HCT116 (cell line): ENCODE data around the gene PAXIP1. TPM values are rescaled to one million over a fixed set of nuclear protein-coding genes. Genes with fewer than 3 reads are reported as not detected.

Experiments
- ATAC-seq: fragments of 200-7000 bp; cut with Tn5 transposase; 2 replicates; pipeline ENCODE4 v1.9.1; 2020; ENCODE audit warnings: mild to moderate bottlenecking, moderate library complexity
- BruUV-seq: library from RNA; stranded (reverse); fragments of 400-500 nt; replicated peaks from 2 replicates; lab custom pipeline; 2021; lab: Mats Ljungman, UMichigan
- CTCF ChIA-PET: fragments of 300-600 bp; sonication (Branson Sonifier 250); formaldehyde crosslinking; loops from one replicate; lab custom pipeline; 2021; ENCODE audit warnings: antibody characterized with exemption; lab: Charles Lee
- POLR2A ChIA-PET: fragments of 300-600, 350-600 bp; sonication (Branson Sonifier 250); formaldehyde crosslinking; loops from one replicate; lab custom pipeline; 2021; ENCODE audit warnings: antibody characterized with exemption; lab: Charles Lee
- RAD21 ChIA-PET, 2 experiments: fragments of 300-600 bp; sonication (Branson Sonifier 250); formaldehyde crosslinking; loops; one replicate each; lab custom pipeline; 2023; ENCODE audit warnings: low total read pairs in 2 of 2; ENCODE audit not compliant: uncharacterized antibody in 2 of 2, unreplicated experiment in 2 of 2, low non-redundant PET in 1 of 2; lab: Charles Lee
- DNase-seq: peaks from one replicate; pipeline ENCODE4 v3.0.0-alpha.2; 2010; ENCODE audit warnings: low read depth, low spot score
- H2AFZ ChIP-seq: fragments of 200-600 bp; shearing (Covaris generic), sonication (generic); 2 replicates; pipeline ENCODE4 v1.6.1; 2017; ENCODE audit warnings: low read depth, mixed run types, mixed read lengths, antibody characterized with exemption, low read length; ENCODE audit not compliant: poor library complexity, severe bottlenecking
- H3K27ac ChIP-seq: 2 replicates; pipeline ENCODE4 v1.5.1; 2012; ENCODE audit warnings: low read depth, low read length
- H3K27me3 ChIP-seq: fragments of 200-600 bp; sonication (generic); 2 replicates; pipeline ENCODE4 v1.6.1; 2016; ENCODE audit warnings: mixed run types, low read length, mixed read lengths; ENCODE audit not compliant: insufficient read depth
- H3K36me3 ChIP-seq, 2 experiments: fragments of 200-500 bp in 1 of 2; fragments of 200-600 bp in 1 of 2; sonication (Bioruptor generic) in 1 of 2; sonication (generic) in 1 of 2; 2 replicates each; pipeline versions ENCODE4 v1.5.1 to v1.6.1; 2014 to 2016; ENCODE audit warnings: low read length in 2 of 2, inconsistent platforms in 1 of 2, mixed read lengths in 1 of 2, mixed run types in 1 of 2; ENCODE audit not compliant: insufficient read depth in 2 of 2, control insufficient read depth in 1 of 2
- H3K4me1 ChIP-seq, 2 experiments: fragments of 200-600 bp in 1 of 2; sonication (generic) in 1 of 2; 2 replicates each; pipeline versions ENCODE4 v1.5.1 to v1.6.1; 2012 to 2017; ENCODE audit warnings: low read length in 2 of 2, inconsistent platforms in 1 of 2, mild to moderate bottlenecking in 1 of 2, mixed read lengths in 1 of 2, mixed run types in 1 of 2, moderate library complexity in 1 of 2; ENCODE audit not compliant: insufficient read depth in 2 of 2, control insufficient read depth in 1 of 2
- H3K4me2 ChIP-seq: fragments of 200-600 bp; sonication (generic); 2 replicates; pipeline ENCODE4 v1.6.1; 2017; ENCODE audit warnings: mixed run types, low read length, mixed read lengths
- H3K4me3 ChIP-seq, 2 experiments: fragments of 200-600 bp in 1 of 2; sonication (generic) in 1 of 2; replicated peaks in 1 of 2; 2 replicates each; pipeline ENCODE4 v1.5.1; 2011 to 2016; ENCODE audit warnings: low read length in 2 of 2, control low read depth in 1 of 2, low read depth in 1 of 2, mild to moderate bottlenecking in 1 of 2, mixed read lengths in 1 of 2, mixed run types in 1 of 2
- H3K79me2 ChIP-seq: fragments of 200-600 bp; sonication (generic); 2 replicates; pipeline ENCODE4 v1.6.1; 2017; ENCODE audit warnings: mild to moderate bottlenecking, mixed run types, low read length, moderate library complexity, mixed read lengths; ENCODE audit not compliant: insufficient read depth
- H3K9ac ChIP-seq: fragments of 200-600 bp; sonication (generic); 2 replicates; pipeline ENCODE4 v1.6.1; 2016; ENCODE audit warnings: low read length, mixed read lengths
- H3K9me2 ChIP-seq: fragments of 200-600 bp; sonication (generic), shearing (Covaris generic); 2 replicates; pipeline ENCODE4 v1.6.1; 2017; ENCODE audit warnings: mixed run types, mild to moderate bottlenecking, moderate library complexity; ENCODE audit not compliant: insufficient read depth
- H3K9me3 ChIP-seq, 2 experiments: fragments of 200-500 bp in 1 of 2; fragments of 200-600 bp in 1 of 2; sonication (Bioruptor generic) in 1 of 2; sonication (generic) in 1 of 2; 2 replicates each; pipeline ENCODE4 v1.6.1; 2014 to 2017; ENCODE audit warnings: low read length in 2 of 2, mixed read lengths in 2 of 2, inconsistent platforms in 1 of 2, low read depth in 1 of 2, mild to moderate bottlenecking in 1 of 2, mixed run types in 1 of 2, moderate library complexity in 1 of 2; ENCODE audit not compliant: control insufficient read depth in 1 of 2, insufficient read depth in 1 of 2
- H4K20me1 ChIP-seq: fragments of 200-600 bp; sonication (generic), shearing (Covaris generic); 2 replicates; pipeline ENCODE4 v1.6.1; 2017; ENCODE audit warnings: mixed run types, mild to moderate bottlenecking, moderate library complexity; ENCODE audit not compliant: insufficient read depth
- CBX3 ChIP-seq: IDR thresholded peaks from 2 replicates; pipeline ENCODE4 v1.6.1; 2012; ENCODE audit warnings: low read depth
- CTCF ChIP-seq, 3 experiments: fragments of 200-600 bp in 1 of 3; sonication (generic) in 1 of 3; IDR thresholded peaks in 2 of 3; conservative IDR thresholded peaks in 1 of 3; 2 replicates each; pipeline ENCODE4 v1.5.1; 2012 to 2017; ENCODE audit warnings: low read depth in 2 of 3, low read length in 2 of 3, antibody characterized with exemption in 1 of 3, borderline replicate concordance in 1 of 3, control low read depth in 1 of 3, mild to moderate bottlenecking in 1 of 3, mixed read lengths in 1 of 3, mixed run types in 1 of 3, moderate library complexity in 1 of 3; ENCODE audit not compliant: insufficient read depth in 1 of 3
- ELF1 ChIP-seq: IDR thresholded peaks from 2 replicates; pipeline ENCODE4 v1.6.1; 2012; ENCODE audit warnings: low read depth, borderline replicate concordance
- EZH2 ChIP-seq: fragments of 200-600 bp; sonication (generic); IDR thresholded peaks from 2 replicates; pipeline ENCODE4 v1.6.1; 2017; ENCODE audit warnings: antibody characterized with exemption, mixed run types
- EZH2phosphoT487 ChIP-seq: fragments of 200-600 bp; IDR thresholded peaks from 2 replicates; pipeline ENCODE4 v1.6.1; 2018; ENCODE audit warnings: antibody characterized with exemption, borderline replicate concordance
- FOSL1 ChIP-seq: IDR thresholded peaks from 2 replicates; pipeline ENCODE4 v1.6.1; 2012; ENCODE audit warnings: low read depth
- JUND ChIP-seq: IDR thresholded peaks from 2 replicates; pipeline ENCODE4 v1.6.1; 2012
- MAX ChIP-seq: IDR thresholded peaks from 2 replicates; pipeline ENCODE4 v1.6.1; 2012
- TCF7L2 ChIP-seq: IDR thresholded peaks from 2 replicates; pipeline ENCODE4 v1.7.0; 2011; ENCODE audit warnings: borderline replicate concordance, inconsistent platforms; ENCODE audit not compliant: insufficient read depth, insufficient read length; ENCODE audit errors: extremely low read depth
- YY1 ChIP-seq: IDR thresholded peaks from 2 replicates; pipeline ENCODE4 v1.6.1; 2011; ENCODE audit warnings: low read length, low read depth, moderate library complexity, mild to moderate bottlenecking; ENCODE audit not compliant: insufficient replicate concordance; ENCODE audit errors: extremely low read depth
- intact Hi-C: fragments of 100-400 bp; cut with micrococcal nuclease; formaldehyde crosslinking; loops from 2 replicates; pipeline ENCODE4 v1.10.0; 2022
- total RNA-seq: library from RNA; stranded (reverse); gene quantifications from one replicate; pipeline ENCODE4 v1.2.1, GENCODE V29; 2021; ENCODE audit not compliant: unreplicated experiment
- TF ChIP-seq, protein P1 (sequence below): IDR thresholded peaks from 2 replicates; pipeline ENCODE4 v1.6.1; 2011; ENCODE audit warnings: mild to moderate bottlenecking, low read length, moderate library complexity; ENCODE audit not compliant: insufficient replicate concordance; ENCODE audit errors: extremely low read depth

Gene PAXIP1
- total RNA-seq, 1 experiment from 2014 or later, result 20.4 TPM

GRCh38 chr7:155043756-155044155 lies 40.8 kb upstream of the PAXIP1 start:
- H3K27ac ChIP-seq, result no peak overlapping the region
- no peaks in the 10 kb centered on the region for H3K9me3 ChIP-seq
- no peak for TF ChIP-seq EZH2
- H4K20me1 ChIP-seq, result no peaks in the 10 kb centered on the region
- H3K4me2 ChIP-seq, result no peak overlapping the region
- POLR2A ChIA-PET, result no interaction called here
- H3K36me3 ChIP-seq, result no peaks in the 10 kb centered on the region
- no peaks in the 10 kb centered on the region for H3K9me2 ChIP-seq
- H3K4me1 ChIP-seq, result no peaks in the 10 kb centered on the region
- H3K4me3 ChIP-seq, result no peak overlapping the region
- DNase-seq (no peak), ATAC-seq (no peak)
- no peak overlapping the region for H3K9ac ChIP-seq
- H3K27me3 ChIP-seq, result peaks cover 5% of the 10 kb centered on the region; the same call in 1 of the 2 replicates
- BruUV-seq, result no TSS peak
- H3K79me2 ChIP-seq, result no peaks in the 10 kb centered on the region
- no peak overlapping the region for H2AFZ ChIP-seq
- RAD21 ChIA-PET, result no interaction called here
- CTCF ChIA-PET, result no interaction called here
- intact Hi-C loops, result no loop called here

GRCh38 chr7:155038335-155038734 lies 35.4 kb upstream of the PAXIP1 start:
- CTCF ChIA-PET, result no interaction called here
- H3K4me3 ChIP-seq, result no peak overlapping the region

More at GRCh38 chr7:155038335-155038734, 35.4 kb upstream of the PAXIP1 start:
- Histone ChIP-seq H3K27ac (no peak overlapping the region), H3K79me2 (no peaks in the 10 kb centered on the region), H2AFZ (no peak overlapping the region), H3K4me1 (no peaks in the 10 kb centered on the region), H4K20me1 (no peaks in the 10 kb centered on the region), H3K27me3 (peaks cover 5% of the 10 kb centered on the region; the same call in 1 of the 2 replicates), H3K9ac (no peak overlapping the region), H3K9me3 (no peaks in the 10 kb centered on the region), H3K9me2 (no peaks in the 10 kb centered on the region), H3K4me2 (no peak overlapping the region), H3K36me3 (no peaks in the 10 kb centered on the region)
- TF ChIP-seq ELF1, result no peak
- no peak for TF ChIP-seq JUND
- no peak for TF ChIP-seq EZH2
- TF ChIP-seq, protein P1, sequence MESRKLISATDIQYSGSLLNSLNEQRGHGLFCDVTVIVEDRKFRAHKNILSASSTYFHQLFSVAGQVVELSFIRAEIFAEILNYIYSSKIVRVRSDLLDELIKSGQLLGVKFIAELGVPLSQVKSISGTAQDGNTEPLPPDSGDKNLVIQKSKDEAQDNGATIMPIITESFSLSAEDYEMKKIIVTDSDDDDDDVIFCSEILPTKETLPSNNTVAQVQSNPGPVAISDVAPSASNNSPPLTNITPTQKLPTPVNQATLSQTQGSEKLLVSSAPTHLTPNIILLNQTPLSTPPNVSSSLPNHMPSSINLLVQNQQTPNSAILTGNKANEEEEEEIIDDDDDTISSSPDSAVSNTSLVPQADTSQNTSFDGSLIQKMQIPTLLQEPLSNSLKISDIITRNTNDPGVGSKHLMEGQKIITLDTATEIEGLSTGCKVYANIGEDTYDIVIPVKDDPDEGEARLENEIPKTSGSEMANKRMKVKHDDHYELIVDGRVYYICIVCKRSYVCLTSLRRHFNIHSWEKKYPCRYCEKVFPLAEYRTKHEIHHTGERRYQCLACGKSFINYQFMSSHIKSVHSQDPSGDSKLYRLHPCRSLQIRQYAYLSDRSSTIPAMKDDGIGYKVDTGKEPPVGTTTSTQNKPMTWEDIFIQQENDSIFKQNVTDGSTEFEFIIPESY, result no peak
- no peak for TF ChIP-seq YY1
- no peak for TF ChIP-seq TCF7L2
- TF ChIP-seq CBX3, result no peak
- no peak for TF ChIP-seq EZH2phosphoT487
- TF ChIP-seq MAX, result no peak
- TF ChIP-seq FOSL1, result no peak
- no peak for TF ChIP-seq CTCF (IDR thresholded peaks at IDR 0.05 in 2 of 3, conservative IDR thresholded peaks at IDR 0.05 in 1 of 3; ENCODE audit: borderline replicate concordance in 1 of 3, insufficient read depth in 1 of 3, low read depth in 2 of 3, low read length in 2 of 3)
- DNase-seq (no peak), ATAC-seq (no peak)
- intact Hi-C loops, result no loop called here
- ChIA-PET POLR2A (no interaction called here), RAD21 (no interaction called here)
- no TSS peak for BruUV-seq
